ENCODE measurements around the gene KLC1. TPM values are rescaled to one million over a fixed set of nuclear protein-coding genes. Genes with fewer than 3 reads are reported as not detected.
A peak's percentile ranks its signal among the peaks of the same experiment; 100 is the strongest.
"Not testable (repeated sequence)": the region's sequence is repeated elsewhere in the genome, so short reads cannot be mapped to it uniquely, and the experiment has no call there.

Gene KLC1
- total RNA-seq, 1 experiment from 2014 or later: 216 TPM

GRCh38 chr14:103649001-103649400 is 20.0 kb downstream of the KLC1 start:
- ChIA-PET CTCF (interaction anchor here (0.7 to 1.1 kb wide), 4 partner anchors 9 to 67 kb away, joined by 3 to 6 read pairs (median 3); partner anchors contain the start of gene ZFYVE21), POLR2A (no interaction called here)
- intact Hi-C loops (cut with micrococcal nuclease): no loop called here
- no TSS peak for BruUV-seq (replicated peaks)
- no peaks in the 10 kb centered on the region for H3K27me3 Mint-ChIP-seq (ENCODE audit: insufficient read depth, unreplicated experiment)
- no peak for TF ChIP-seq CTCF (IDR thresholded peaks at IDR 0.05; ENCODE audit: unreplicated experiment)
- no peak overlapping the region for H3K27ac Mint-ChIP-seq (ENCODE audit: low read depth, unreplicated experiment)
- H3K36me3 Mint-ChIP-seq (ENCODE audit: insufficient read depth, unreplicated experiment): peaks cover 19% of the 10 kb centered on the region
- no peak for DNase-seq (ENCODE audit: unreplicated experiment)
- no peaks in the 10 kb centered on the region for H3K9me3 Mint-ChIP-seq (ENCODE audit: unreplicated experiment)
- H3K4me1 Mint-ChIP-seq (ENCODE audit: insufficient read depth, unreplicated experiment): no peaks in the 10 kb centered on the region
- H3K4me3 Mint-ChIP-seq (ENCODE audit: unreplicated experiment): no peak overlapping the region

GRCh38 chr14:103650213-103650612 is 21.2 kb downstream of the KLC1 start:
- POLR2A ChIA-PET: interaction anchor here (0.7 to 0.9 kb wide), 2 partner anchors 21 to 383 kb away, joined by 3 read pairs; partner anchors contain the start of gene KLC1

GRCh38 chr14:103651585-103651984 is 22.6 kb downstream of the KLC1 start:
- DNase-seq (ENCODE audit: unreplicated experiment): no peak
- no peak for TF ChIP-seq CTCF (IDR thresholded peaks at IDR 0.05; ENCODE audit: unreplicated experiment)
- ChIA-PET CTCF (no interaction called here), POLR2A (interaction anchor here (1.2 kb wide), 1 partner anchor 9 kb away, joined by 4 read pairs; no protein-coding TSS in a partner anchor)
- Mint-ChIP-seq H3K27me3 (ENCODE audit: insufficient read depth, unreplicated experiment) (no peaks in the 10 kb centered on the region), H3K4me1 (ENCODE audit: insufficient read depth, unreplicated experiment) (no peaks in the 10 kb centered on the region), H3K27ac (ENCODE audit: low read depth, unreplicated experiment) (no peak overlapping the region), H3K36me3 (ENCODE audit: insufficient read depth, unreplicated experiment) (peaks cover 45% of the 10 kb centered on the region), H3K9me3 (ENCODE audit: unreplicated experiment) (no peaks in the 10 kb centered on the region), H3K4me3 (ENCODE audit: unreplicated experiment) (no peak overlapping the region)
- intact Hi-C loops (cut with micrococcal nuclease): no loop called here
- no TSS peak for BruUV-seq (replicated peaks)

More at GRCh38 chr14:103650213-103650612, 21.2 kb downstream of the KLC1 start:
- CTCF ChIA-PET: interaction anchor here (1.1 to 1.2 kb wide), 2 partner anchors 9 to 11 kb away, joined by 3 to 5 read pairs; no protein-coding TSS in a partner anchor
- H3K9me3 Mint-ChIP-seq (ENCODE audit: unreplicated experiment): no peaks in the 10 kb centered on the region
- H3K4me1 Mint-ChIP-seq (ENCODE audit: insufficient read depth, unreplicated experiment): no peaks in the 10 kb centered on the region
- no TSS peak for BruUV-seq (replicated peaks)
- H3K27me3 Mint-ChIP-seq (ENCODE audit: insufficient read depth, unreplicated experiment): no peaks in the 10 kb centered on the region
- DNase-seq (ENCODE audit: unreplicated experiment): no peak
- H3K36me3 Mint-ChIP-seq (ENCODE audit: insufficient read depth, unreplicated experiment): peaks cover 31% of the 10 kb centered on the region
- TF ChIP-seq CTCF (IDR thresholded peaks at IDR 0.05; ENCODE audit: unreplicated experiment): no peak
- H3K27ac Mint-ChIP-seq (ENCODE audit: low read depth, unreplicated experiment): no peak overlapping the region
- H3K4me3 Mint-ChIP-seq (ENCODE audit: unreplicated experiment): no peak overlapping the region
- intact Hi-C loops (cut with micrococcal nuclease): no loop called here

- CTCF ChIA-PET: no interaction called here
- Mint-ChIP-seq H3K9me3 (ENCODE audit: unreplicated experiment) (no peaks in the 10 kb centered on the region), H3K4me1 (ENCODE audit: insufficient read depth, unreplicated experiment) (no peaks in the 10 kb centered on the region), H3K4me3 (ENCODE audit: unreplicated experiment) (no peak overlapping the region), H3K27ac (ENCODE audit: low read depth, unreplicated experiment) (no peak overlapping the region), H3K36me3 (ENCODE audit: insufficient read depth, unreplicated experiment) (peaks cover 57% of the 10 kb centered on the region), H3K27me3 (ENCODE audit: insufficient read depth, unreplicated experiment) (no peaks in the 10 kb centered on the region)
- POLR2A ChIA-PET: interaction anchor here (0.5 kb wide), 1 partner anchor 26 kb away, joined by 3 read pairs; no protein-coding TSS in a partner anchor
- no TSS peak for BruUV-seq (replicated peaks)
- intact Hi-C loops (cut with micrococcal nuclease): no loop called here
- DNase-seq (ENCODE audit: unreplicated experiment): no peak
- no peak for TF ChIP-seq CTCF (IDR thresholded peaks at IDR 0.05; ENCODE audit: unreplicated experiment)
Observed at GRCh38 chr14:103652806-103653205, 23.8 kb downstream of the KLC1 start.

GRCh38 chr14:103653336-103653735 is 24.3 kb downstream of the KLC1 start:
- POLR2A ChIA-PET: interaction anchor here (0.5 kb wide), 1 partner anchor 25 kb away, joined by 3 read pairs; no protein-coding TSS in a partner anchor
- peaks cover 63% of the 10 kb centered on the region for H3K36me3 Mint-ChIP-seq (ENCODE audit: insufficient read depth, unreplicated experiment)
- H3K4me1 Mint-ChIP-seq (ENCODE audit: insufficient read depth, unreplicated experiment); BruUV-seq (replicated peaks); H3K4me3 Mint-ChIP-seq (ENCODE audit: unreplicated experiment); DNase-seq (ENCODE audit: unreplicated experiment); intact Hi-C loops (cut with micrococcal nuclease); H3K9me3 Mint-ChIP-seq (ENCODE audit: unreplicated experiment); CTCF ChIA-PET; H3K27me3 Mint-ChIP-seq (ENCODE audit: insufficient read depth, unreplicated experiment): not testable (repeated sequence)
- peak overlapping the region; percentile 51 for H3K27ac Mint-ChIP-seq (ENCODE audit: low read depth, unreplicated experiment)

Data from MCF 10A (cell line).